Immature natural killer cell (primary cell): ENCODE measurements around the gene PKD2. TPM values are rescaled to one million over a fixed set of nuclear protein-coding genes. Genes with fewer than 3 reads are reported as not detected.
"Not testable (repeated sequence)": the region's sequence is repeated elsewhere in the genome, so short reads cannot be mapped to it uniquely, and the experiment has no call there.

Experiments
- DNase-seq, 3 donors: peaks; one replicate each; pipeline ENCODE4 v3.0.0; 2022; ENCODE audit warnings: mixed read lengths in 1 of 3
- H3K27ac Mint-ChIP-seq, 6 donors: one replicate each; pipeline ENCODE4 v1.8.0; 2020; ENCODE audit warnings: mixed read lengths in 6 of 6, mild to moderate bottlenecking in 5 of 6, inconsistent platforms in 4 of 6, moderate library complexity in 3 of 6
- H3K27me3 Mint-ChIP-seq, 3 donors: one replicate each; pipeline ENCODE4 v1.8.0; 2020 to 2021; ENCODE audit warnings: low read depth in 3 of 3, mild to moderate bottlenecking in 3 of 3, mixed read lengths in 3 of 3, moderate library complexity in 3 of 3, inconsistent platforms in 1 of 3
- H3K36me3 Mint-ChIP-seq, 3 donors: one replicate each; pipeline ENCODE4 v1.8.0; 2020; ENCODE audit warnings: mixed read lengths in 3 of 3, inconsistent platforms in 2 of 3, mild to moderate bottlenecking in 2 of 3
- H3K4me1 Mint-ChIP-seq, 2 donors: one replicate each; pipeline ENCODE4 v1.8.0; 2020; ENCODE audit warnings: inconsistent platforms in 2 of 2, mild to moderate bottlenecking in 2 of 2, mixed read lengths in 2 of 2, moderate library complexity in 1 of 2
- H3K4me3 Mint-ChIP-seq, 5 donors: one replicate each; pipeline ENCODE4 v1.8.0; 2020; ENCODE audit warnings: mild to moderate bottlenecking in 5 of 5, mixed read lengths in 5 of 5, inconsistent platforms in 3 of 5, moderate library complexity in 3 of 5
- H3K9me3 Mint-ChIP-seq, 6 donors: one replicate each; pipeline ENCODE4 v1.8.0; 2020; ENCODE audit warnings: mild to moderate bottlenecking in 6 of 6, mixed read lengths in 6 of 6, inconsistent platforms in 4 of 6, moderate library complexity in 3 of 6
- polyA plus RNA-seq, 3 donors: library from polyadenylated mRNA; unstranded; fragments of 300-500 nt; fragmentation: Illumina TruSeq; gene quantifications; one replicate each; pipeline ENCODE4 v1.2.3, GENCODE V29; 2021

Gene PKD2
- polyA plus RNA-seq, 3 donors from 2014 or later, result 1.2 to 2.7 (median 1.2) TPM

GRCh38 chr4:88021824-88022223, 14.4 kb downstream of the PKD2 start:
- H3K4me3 Mint-ChIP-seq, result no peak overlapping the region
- H3K36me3 Mint-ChIP-seq, result peaks cover 14 to 37% (median 19%) of the 10 kb centered on the region in 3 donors
- H3K9me3 Mint-ChIP-seq, result peaks cover 0 to 9% (median 6%) of the 10 kb centered on the region in 6 donors
- H3K27me3 Mint-ChIP-seq, result no peaks in the 10 kb centered on the region
- no peak for DNase-seq
- no peak overlapping the region for H3K27ac Mint-ChIP-seq
- peaks cover 0 to 16% of the 10 kb centered on the region in 2 donors for H3K4me1 Mint-ChIP-seq

GRCh38 chr4:88022289-88022688, 14.9 kb downstream of the PKD2 start:
- Mint-ChIP-seq H3K9me3 (peaks cover 0 to 9% (median 6%) of the 10 kb centered on the region in 6 donors), H3K36me3 (peaks cover 14 to 39% (median 19%) of the 10 kb centered on the region in 3 donors), H3K27me3 (no peaks in the 10 kb centered on the region), H3K4me3 (no peak overlapping the region), H3K4me1 (peaks cover 0 to 16% of the 10 kb centered on the region in 2 donors), H3K27ac (no peak overlapping the region)
- DNase-seq, result no peak

DNA sequence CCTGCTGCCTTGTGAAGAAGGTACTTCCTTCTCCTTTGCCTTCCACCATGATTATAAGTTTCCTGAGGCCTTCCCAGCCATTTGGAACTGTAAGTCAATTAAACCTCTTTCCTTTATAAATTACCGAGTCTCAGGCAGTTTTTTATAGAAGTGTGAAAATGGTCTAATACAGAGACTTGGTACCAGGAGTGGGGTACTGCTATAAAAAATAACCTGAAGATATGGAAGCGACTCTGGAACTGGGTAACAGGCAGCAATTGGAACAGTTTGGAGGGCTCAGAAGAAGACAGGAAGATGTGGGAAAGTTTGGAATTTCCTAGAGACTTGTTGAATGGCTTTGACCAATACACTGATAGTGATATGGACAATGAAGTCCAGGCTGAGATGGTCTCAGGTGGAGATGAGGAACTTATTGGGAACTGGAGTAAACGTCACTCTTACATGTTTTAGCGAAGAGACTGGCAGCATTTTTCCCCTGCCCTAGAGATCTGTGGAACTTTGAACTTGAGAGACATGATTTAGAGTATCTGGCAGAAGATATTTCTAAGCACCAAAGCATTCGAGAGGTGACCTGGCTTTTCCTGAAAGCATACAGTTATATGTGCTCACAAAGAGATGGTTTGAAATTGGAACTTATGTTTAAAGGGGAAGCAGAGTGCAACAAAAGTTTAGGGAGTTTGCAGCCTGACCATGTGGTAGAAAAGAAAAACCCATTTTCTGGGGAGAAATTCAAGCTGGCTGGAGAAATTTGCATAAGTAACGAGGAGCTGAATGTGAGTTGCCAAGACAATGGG, 18.6 kb downstream of the PKD2 start:
- DNase-seq, H3K4me1 Mint-ChIP-seq, H3K27me3 Mint-ChIP-seq, H3K9me3 Mint-ChIP-seq, H3K27ac Mint-ChIP-seq, H3K4me3 Mint-ChIP-seq: not testable (repeated sequence)
- peaks cover 14 to 37% (median 32%) of the 10 kb centered on the region in 3 donors for H3K36me3 Mint-ChIP-seq

DNA sequence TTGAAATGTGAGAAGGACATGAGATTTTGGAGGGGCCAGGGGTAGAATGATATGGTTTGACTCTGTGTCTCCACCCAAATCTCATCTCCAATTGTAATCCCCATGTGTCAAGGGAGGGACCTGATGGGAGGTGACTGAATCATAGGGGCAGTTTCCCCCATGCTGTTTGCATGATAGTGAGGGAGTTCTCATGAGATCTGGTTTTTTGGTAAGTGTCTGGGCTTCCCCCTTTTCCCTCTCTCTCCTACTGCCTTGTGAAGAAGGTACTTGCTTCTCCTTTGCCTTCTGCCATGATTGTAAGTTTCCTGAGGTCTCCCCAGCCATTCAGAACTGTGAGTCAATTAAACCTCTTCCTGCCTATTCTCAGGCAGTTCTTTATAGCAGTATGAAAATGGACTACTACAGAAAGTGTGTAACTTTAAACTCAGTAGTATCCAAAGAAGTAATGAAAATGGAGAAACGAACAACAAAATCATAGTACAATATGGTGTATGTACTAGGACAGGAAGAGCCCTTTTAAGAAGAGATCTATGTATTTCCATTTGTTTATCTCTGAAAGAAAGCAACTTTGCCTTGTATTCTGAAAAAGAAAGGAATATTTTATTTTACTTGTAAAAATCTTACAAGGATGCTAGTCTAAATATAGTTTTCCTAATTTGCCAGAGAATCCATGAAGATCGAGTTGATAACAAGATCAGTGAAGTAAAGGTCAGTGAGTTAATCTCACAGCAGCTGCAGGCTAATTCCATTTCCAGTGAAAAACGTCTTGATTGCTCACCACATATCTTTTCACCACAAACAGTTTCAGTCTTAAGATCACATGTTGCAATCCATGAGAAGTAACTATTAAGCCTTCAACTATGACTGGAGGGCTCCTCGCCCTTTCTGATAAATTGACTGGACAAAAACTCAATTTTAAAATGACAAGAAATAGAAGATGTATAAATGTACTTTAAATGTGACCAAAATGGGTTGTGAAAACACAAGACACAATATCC, 20.5 kb downstream of the PKD2 start:
- no peaks in the 10 kb centered on the region for H3K4me1 Mint-ChIP-seq
- H3K27me3 Mint-ChIP-seq, result no peaks in the 10 kb centered on the region
- peaks cover 0 to 9% (median 6%) of the 10 kb centered on the region in 6 donors for H3K9me3 Mint-ChIP-seq
- peaks cover 10 to 31% (median 27%) of the 10 kb centered on the region in 3 donors for H3K36me3 Mint-ChIP-seq
- DNase-seq, result no peak
- H3K4me3 Mint-ChIP-seq, result no peak overlapping the region
- H3K27ac Mint-ChIP-seq, result no peak overlapping the region

GRCh38 chr4:88028946-88029345, 21.5 kb downstream of the PKD2 start:
- H3K4me3 Mint-ChIP-seq, result no peak overlapping the region
- H3K4me1 Mint-ChIP-seq, result no peaks in the 10 kb centered on the region
- H3K27me3 Mint-ChIP-seq, result no peaks in the 10 kb centered on the region
- DNase-seq, result no peak
- peaks cover 0 to 9% (median 6%) of the 10 kb centered on the region in 6 donors for H3K9me3 Mint-ChIP-seq
- H3K36me3 Mint-ChIP-seq, result peaks cover 10 to 31% (median 24%) of the 10 kb centered on the region in 3 donors
- H3K27ac Mint-ChIP-seq, result peak overlapping the region in 1 of 6 donors; percentile 11

GRCh38 chr4:88029556-88029955, 22.1 kb downstream of the PKD2 start:
- H3K9me3 Mint-ChIP-seq, result peaks cover 0 to 9% (median 6%) of the 10 kb centered on the region in 6 donors
- H3K4me3 Mint-ChIP-seq, result no peak overlapping the region
- no peak for DNase-seq
- no peaks in the 10 kb centered on the region for H3K4me1 Mint-ChIP-seq
- peak overlapping the region in 1 of 6 donors; percentile 52 for H3K27ac Mint-ChIP-seq
- no peaks in the 10 kb centered on the region for H3K27me3 Mint-ChIP-seq
- H3K36me3 Mint-ChIP-seq, result peaks cover 10 to 28% (median 23%) of the 10 kb centered on the region in 3 donors

DNA sequence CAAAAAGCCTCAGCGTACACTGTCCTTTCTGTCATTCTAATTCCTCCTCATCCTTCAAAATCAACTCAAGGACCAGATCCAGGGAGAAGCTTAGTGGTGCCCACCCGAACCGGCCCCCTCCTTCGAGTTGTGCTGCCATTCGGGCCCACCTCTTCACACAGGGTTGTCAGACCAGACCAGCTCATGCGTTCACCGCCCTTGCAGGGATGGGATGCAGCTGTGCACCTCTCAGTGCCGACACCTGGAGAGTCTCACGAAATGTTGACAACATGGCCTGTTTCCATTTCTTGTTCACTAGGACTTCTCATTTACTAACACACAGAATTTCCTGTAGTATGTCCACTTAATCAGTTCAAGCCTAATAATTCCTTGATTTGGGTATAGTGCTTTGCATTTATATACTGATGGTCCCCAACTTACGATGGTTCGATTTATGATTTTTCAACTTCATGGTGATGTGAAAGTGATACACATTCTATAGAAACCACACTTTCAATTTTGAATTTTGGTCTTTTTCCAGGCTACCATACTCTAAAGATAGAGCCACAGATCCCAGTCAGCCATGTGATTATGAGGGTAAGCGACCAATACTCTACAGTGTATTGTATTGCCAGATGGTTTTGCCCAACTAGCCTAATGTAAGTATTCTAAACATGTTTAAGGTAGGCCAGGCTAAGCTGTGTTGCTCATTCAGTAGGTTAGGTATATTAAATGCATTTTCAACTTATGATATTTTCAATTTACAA, 23.3 kb downstream of the PKD2 start:
- no peaks in the 10 kb centered on the region for H3K27me3 Mint-ChIP-seq
- no peaks in the 10 kb centered on the region for H3K4me1 Mint-ChIP-seq
- no peak overlapping the region for H3K4me3 Mint-ChIP-seq
- H3K27ac Mint-ChIP-seq, result no peak overlapping the region
- peaks cover 0 to 8% (median 5%) of the 10 kb centered on the region in 6 donors for H3K9me3 Mint-ChIP-seq
- peaks cover 8 to 26% (median 16%) of the 10 kb centered on the region in 3 donors for H3K36me3 Mint-ChIP-seq
- DNase-seq, result no peak

- Mint-ChIP-seq H3K4me3 (no peak overlapping the region), H3K36me3 (peaks cover 0 to 27% (median 4%) of the 10 kb centered on the region in 3 donors), H3K9me3 (no peaks in the 10 kb centered on the region)
Observed at GRCh38 chr4:88033309-88033708, 25.9 kb downstream of the PKD2 start.

DNA sequence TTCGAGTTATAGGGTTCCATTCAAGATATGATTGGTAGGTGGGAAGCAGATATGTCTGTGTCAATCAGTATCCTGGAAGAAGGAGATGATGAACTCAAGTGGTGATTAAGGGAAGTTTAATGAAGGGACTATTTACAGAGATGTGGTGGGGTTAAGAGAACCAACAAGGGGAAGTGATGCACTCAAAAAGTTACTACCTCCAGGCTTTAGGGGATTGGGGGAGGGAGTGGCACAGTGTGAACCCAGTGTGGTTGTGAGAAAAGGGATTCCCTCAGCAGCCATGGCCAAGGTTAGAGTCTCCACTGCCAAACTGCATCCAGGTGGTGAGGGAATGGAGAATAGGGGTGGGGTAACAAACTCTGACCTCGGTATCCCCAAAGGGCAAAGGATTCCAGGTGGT, 27.9 kb downstream of the PKD2 start:
- no peak for DNase-seq
- Mint-ChIP-seq H3K4me1 (no peaks in the 10 kb centered on the region), H3K27ac (no peak overlapping the region), H3K27me3 (no peaks in the 10 kb centered on the region), H3K9me3 (no peaks in the 10 kb centered on the region), H3K4me3 (no peak overlapping the region), H3K36me3 (peaks cover 7 to 34% (median 10%) of the 10 kb centered on the region in 3 donors)

More at GRCh38 chr4:88033309-88033708, 25.9 kb downstream of the PKD2 start:
- Mint-ChIP-seq H3K27ac (no peak overlapping the region), H3K27me3 (no peaks in the 10 kb centered on the region), H3K4me1 (no peaks in the 10 kb centered on the region)
- DNase-seq, result peak; percentile 17 to 44 (median 44)

- Mint-ChIP-seq H3K27me3 (no peaks in the 10 kb centered on the region), H3K27ac (no peak overlapping the region), H3K9me3 (no peaks in the 10 kb centered on the region), H3K36me3 (peaks cover 7 to 30% (median 10%) of the 10 kb centered on the region in 3 donors), H3K4me1 (no peaks in the 10 kb centered on the region), H3K4me3 (no peak overlapping the region)
- DNase-seq, result no peak
Observed at GRCh38 chr4:88037447-88037846, 30.0 kb downstream of the PKD2 start.

DNA sequence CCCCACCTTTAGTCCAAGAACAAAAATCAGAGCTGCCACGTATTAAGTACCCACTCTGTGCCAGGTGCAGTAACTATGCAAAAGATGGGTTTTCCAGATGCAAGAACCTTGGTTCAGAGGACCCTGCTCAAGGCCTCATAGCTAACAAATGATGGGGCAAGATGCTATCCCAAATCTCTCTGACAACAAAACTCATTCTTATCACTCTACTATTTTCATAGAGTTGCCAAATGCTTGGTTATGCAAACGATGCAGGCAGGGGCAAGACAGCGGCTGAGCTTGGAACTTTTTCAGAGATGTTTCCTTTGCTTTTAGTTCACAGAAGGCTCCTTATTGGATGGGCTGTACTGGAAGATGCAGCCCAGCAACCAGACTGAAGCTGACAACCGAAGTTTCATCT, 30.5 kb downstream of the PKD2 start:
- H3K9me3 Mint-ChIP-seq, result no peaks in the 10 kb centered on the region
- peaks cover 7 to 27% (median 10%) of the 10 kb centered on the region in 3 donors for H3K36me3 Mint-ChIP-seq
- no peaks in the 10 kb centered on the region for H3K27me3 Mint-ChIP-seq
- H3K4me1 Mint-ChIP-seq, result no peaks in the 10 kb centered on the region
- no peak overlapping the region for H3K27ac Mint-ChIP-seq
- no peak for DNase-seq
- H3K4me3 Mint-ChIP-seq, result no peak overlapping the region

- no peak for DNase-seq
- Mint-ChIP-seq H3K4me3 (no peak overlapping the region), H3K36me3 (peaks cover 13 to 32% (median 18%) of the 10 kb centered on the region in 3 donors), H3K27ac (no peak overlapping the region), H3K4me1 (peaks cover 5 to 10% of the 10 kb centered on the region in 2 donors), H3K9me3 (no peaks in the 10 kb centered on the region), H3K27me3 (peaks cover 0 to 2% (median 0%) of the 10 kb centered on the region in 3 donors)
Observed at GRCh38 chr4:88040707-88041106, 33.3 kb downstream of the PKD2 start.

- peaks cover 0 to 2% (median 0%) of the 10 kb centered on the region in 3 donors for H3K27me3 Mint-ChIP-seq
- no peak overlapping the region for H3K27ac Mint-ChIP-seq
- H3K4me1 Mint-ChIP-seq, result peaks cover 5 to 10% of the 10 kb centered on the region in 2 donors
- H3K36me3 Mint-ChIP-seq, result peaks cover 13 to 27% (median 18%) of the 10 kb centered on the region in 3 donors
- H3K4me3 Mint-ChIP-seq, result no peak overlapping the region
- no peak for DNase-seq
- no peaks in the 10 kb centered on the region for H3K9me3 Mint-ChIP-seq
Observed at GRCh38 chr4:88041626-88042025, 34.2 kb downstream of the PKD2 start.
